GM19193 (cell line): ENCODE results near the gene MRPL28.

ENCODE experiments used
- POLR2A ChIP-seq: IDR thresholded peaks from 4 replicates; pipeline ENCODE4 v1.6.1; 2011; ENCODE audit not compliant: insufficient read depth, insufficient read length; ENCODE audit errors: extremely low read depth

Gene MRPL28

DNA sequence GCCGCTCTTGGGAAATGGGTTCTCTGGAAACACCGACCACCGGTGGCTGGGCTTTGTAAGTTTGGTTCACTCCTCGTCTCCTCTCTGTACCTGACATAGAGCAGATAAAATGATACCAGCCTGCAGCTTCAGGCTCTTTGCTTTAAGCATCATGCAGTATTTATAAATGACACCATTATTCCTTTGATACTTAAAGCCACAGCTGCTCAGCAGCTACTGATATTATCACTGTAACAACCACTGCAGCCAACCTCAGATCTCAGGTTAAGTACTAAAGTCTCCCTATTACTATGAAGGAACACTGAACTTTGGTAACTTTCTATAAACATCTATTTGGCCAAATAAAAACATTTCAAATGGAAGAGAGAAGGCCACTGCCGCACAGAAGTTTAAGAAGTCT is 52.8 kb downstream of the MRPL28 start:
- no peak for TF ChIP-seq POLR2A
